ENCODE results near the gene PHACTR3.

DNA sequence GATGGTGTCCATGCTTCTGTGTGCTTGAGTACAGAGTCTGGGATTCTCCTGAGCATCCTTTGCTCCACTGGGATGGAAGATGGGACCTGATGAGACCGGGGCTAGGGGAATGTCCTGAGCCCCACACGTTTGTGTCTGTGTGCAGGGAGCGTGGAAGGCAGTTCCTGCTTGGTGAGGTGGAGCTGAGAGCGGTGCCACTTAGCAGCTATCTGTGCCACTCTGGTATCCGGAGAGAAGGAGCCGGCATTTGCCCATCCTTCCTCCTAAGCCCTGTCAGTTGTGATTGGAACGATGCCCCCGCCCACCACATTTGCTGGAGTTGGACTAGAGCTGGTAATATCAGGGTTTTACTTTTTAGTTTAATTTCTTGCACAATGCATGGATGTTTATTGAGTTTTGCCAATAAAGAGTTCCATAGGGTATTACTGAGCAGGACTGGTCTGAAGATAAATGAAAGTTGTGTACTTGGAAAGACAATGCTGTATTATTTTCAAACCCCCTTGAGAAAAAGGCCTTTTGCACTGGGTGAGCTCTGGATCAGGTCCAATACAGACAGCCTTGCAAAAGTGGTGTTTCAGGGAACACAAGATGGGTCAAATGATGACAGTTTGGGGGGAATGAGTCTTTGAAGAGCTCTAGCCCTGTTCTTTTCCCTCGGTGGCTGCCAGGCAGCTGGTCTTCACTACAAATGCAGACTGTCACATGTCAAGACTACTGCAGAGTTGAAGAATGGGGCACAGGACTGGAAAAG lies 198.3 kb downstream of the PHACTR3 start:
- TF ChIP-seq, protein P1, sequence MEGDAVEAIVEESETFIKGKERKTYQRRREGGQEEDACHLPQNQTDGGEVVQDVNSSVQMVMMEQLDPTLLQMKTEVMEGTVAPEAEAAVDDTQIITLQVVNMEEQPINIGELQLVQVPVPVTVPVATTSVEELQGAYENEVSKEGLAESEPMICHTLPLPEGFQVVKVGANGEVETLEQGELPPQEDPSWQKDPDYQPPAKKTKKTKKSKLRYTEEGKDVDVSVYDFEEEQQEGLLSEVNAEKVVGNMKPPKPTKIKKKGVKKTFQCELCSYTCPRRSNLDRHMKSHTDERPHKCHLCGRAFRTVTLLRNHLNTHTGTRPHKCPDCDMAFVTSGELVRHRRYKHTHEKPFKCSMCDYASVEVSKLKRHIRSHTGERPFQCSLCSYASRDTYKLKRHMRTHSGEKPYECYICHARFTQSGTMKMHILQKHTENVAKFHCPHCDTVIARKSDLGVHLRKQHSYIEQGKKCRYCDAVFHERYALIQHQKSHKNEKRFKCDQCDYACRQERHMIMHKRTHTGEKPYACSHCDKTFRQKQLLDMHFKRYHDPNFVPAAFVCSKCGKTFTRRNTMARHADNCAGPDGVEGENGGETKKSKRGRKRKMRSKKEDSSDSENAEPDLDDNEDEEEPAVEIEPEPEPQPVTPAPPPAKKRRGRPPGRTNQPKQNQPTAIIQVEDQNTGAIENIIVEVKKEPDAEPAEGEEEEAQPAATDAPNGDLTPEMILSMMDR (IDR thresholded peaks at IDR 0.05; ENCODE audit: low read length): no peak
- no peak for TF ChIP-seq EZH2 (optimal IDR thresholded peaks at IDR 0.05; ENCODE audit: low read depth, low read length)

All from MM.1S (cell line).